Activated effector memory CD4-positive, alpha-beta T cell treated with anti-CD3 and anti-CD28 coated beads, Interleukin-2, amount 50 U/mL, for 16 hours (primary cell): ENCODE data around the gene PLCB1.

Experiments used
- DNase-seq: peaks from one replicate; pipeline ENCODE4 v3.0.0-alpha.2; 2020

Gene PLCB1

GRCh38 chr20:8385247-8385646, 253.2 kb downstream of the PLCB1 start:
- DNase-seq: no peak

- DNase-seq: no peak
Measured at GRCh38 chr20:8386991-8387390, 254.9 kb downstream of the PLCB1 start.

- no peak for DNase-seq
Measured at GRCh38 chr20:8388141-8388540, 256.1 kb downstream of the PLCB1 start.

DNA sequence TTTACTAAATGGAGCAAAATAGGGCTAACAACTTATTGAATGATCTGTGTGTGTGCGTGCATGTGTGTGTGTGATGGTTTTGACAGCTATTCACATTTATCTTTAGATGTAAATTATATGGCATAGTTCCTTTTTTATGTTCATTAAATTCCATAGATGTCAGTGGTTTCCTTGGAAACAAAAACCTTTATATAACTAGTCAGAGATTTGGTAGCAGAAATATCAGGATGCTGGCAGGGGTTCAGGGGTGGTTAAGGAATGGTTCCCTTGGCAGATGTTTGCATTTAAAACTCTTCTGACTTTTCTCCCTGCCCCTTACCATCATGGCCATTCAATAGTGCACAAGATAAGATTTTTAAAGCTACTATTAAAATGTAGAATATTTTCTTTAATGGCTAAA, 256.6 kb downstream of the PLCB1 start:
- DNase-seq: no peak

DNA sequence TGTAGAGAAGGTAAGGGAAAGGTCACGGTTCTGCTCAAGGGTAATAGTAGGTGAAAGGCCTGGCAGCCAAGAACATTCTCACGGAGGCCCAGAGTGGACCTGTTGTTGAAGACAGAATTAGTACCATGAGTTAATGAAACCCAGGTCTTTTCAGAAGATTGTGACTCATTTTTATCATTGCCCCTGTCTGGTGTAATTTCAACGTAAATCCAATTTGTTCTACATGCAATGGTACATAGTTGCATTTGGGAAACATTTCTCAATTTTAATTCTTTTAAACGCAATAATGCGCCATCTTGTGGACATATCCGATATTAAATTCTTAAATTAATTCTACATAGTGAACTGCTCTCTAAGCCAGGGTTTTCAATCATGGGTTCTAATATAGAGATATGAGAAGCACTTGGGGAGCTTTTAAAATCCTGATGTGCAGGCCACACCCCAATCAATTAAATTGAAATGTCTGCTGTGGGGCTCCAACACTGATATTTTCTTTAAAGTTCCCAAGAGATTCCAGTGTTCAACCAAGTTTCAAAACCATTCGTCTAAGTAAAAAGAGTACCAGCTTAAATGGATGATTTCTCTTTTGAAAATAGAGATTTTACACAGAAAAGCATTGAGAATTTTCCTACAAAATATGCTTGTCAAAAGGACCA, 257.4 kb downstream of the PLCB1 start:
- DNase-seq: no peak

- no peak for DNase-seq
Measured at GRCh38 chr20:8390037-8390433, 258.0 kb downstream of the PLCB1 start.

DNA sequence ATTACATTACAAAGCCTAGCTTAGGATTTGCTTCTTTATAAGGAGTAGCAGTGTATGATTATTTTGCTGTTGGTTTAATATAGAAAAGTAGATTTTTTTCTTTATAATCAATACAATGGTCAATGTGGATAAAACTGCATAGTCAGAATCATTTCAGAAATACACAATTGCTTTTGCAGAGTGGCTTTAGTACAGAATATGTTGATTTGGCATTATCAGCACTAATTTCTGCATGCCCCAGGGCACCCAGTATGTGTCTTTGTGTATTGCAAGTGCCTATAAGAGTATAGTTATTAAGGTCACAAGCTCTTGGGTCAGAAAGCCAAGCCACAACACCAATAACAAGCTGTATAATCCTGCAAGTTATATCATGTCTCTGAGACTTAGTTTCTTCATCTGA, 258.4 kb downstream of the PLCB1 start:
- DNase-seq: no peak

GRCh38 chr20:8393381-8393780, 261.3 kb downstream of the PLCB1 start:
- no peak for DNase-seq

DNA sequence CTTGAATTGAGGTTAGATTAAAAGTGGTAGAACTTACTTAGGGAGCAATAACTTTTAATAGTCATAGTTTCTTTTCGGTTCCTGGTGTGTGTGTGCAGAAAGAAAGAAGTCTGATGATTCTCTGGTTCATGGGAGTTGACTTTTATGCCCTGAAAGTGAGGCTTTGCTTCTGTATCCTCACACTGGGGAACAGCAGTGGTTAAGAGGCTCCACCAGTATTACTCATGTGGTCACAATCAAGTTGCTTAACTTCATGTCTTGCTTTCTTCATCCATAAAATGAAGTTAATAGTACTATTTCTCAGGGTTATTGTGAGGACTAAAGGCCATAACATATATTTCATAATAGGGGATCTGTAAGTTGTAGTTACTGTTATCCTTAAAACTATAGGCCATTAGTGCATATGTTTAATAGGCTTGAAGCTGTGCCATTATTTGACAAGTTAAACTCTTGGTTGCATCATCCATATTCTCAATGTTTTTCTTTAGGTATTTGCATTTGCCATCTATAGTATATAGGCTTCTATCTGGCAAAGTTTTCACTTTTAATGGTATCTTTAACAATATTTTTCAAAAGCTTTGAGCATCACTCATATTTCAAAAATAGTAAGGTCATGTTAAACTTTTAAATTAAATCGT, 262.4 kb downstream of the PLCB1 start:
- no peak for DNase-seq

DNA sequence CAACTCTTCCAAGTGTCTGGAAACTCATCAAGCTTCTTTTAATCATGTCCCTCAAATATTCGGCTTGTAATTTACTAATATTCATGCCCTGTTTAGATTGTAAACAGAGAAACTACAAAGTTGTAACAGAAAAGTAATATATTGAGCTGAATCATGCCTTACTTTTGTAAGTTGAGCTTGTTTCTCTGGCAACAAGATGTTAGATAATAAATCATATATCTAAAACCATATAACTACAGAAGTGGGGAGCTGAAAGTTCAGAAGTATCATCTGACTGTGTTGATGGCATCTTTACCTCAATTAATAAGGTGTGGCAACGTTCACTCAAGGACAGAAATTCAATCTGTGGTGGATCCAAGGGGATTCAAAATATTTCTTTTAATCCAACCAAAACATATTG, 263.9 kb downstream of the PLCB1 start:
- DNase-seq: no peak

GRCh38 chr20:8398263-8399051, 266.4 kb downstream of the PLCB1 start:
- no peak for DNase-seq

GRCh38 chr20:8399947-8400346, 267.9 kb downstream of the PLCB1 start:
- no peak for DNase-seq

DNA sequence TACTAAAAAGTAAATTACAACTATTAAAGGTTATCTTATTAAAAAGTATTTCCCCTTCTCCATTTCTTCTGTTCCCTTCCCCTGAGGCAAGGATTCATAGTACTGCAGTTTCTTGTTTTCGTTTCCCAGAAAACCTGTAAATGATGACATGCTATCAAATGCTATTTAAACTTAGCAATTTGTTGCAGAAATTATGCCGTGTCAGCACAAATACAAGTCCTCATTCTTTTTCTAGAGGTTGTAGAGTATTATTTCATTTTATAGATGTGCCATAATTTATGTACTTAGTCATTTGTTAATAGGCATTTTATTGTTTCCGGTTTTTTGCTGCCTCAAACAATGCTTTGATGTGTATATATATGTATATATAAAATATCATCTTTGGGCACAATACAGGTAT, 268.4 kb downstream of the PLCB1 start:
- no peak for DNase-seq

DNA sequence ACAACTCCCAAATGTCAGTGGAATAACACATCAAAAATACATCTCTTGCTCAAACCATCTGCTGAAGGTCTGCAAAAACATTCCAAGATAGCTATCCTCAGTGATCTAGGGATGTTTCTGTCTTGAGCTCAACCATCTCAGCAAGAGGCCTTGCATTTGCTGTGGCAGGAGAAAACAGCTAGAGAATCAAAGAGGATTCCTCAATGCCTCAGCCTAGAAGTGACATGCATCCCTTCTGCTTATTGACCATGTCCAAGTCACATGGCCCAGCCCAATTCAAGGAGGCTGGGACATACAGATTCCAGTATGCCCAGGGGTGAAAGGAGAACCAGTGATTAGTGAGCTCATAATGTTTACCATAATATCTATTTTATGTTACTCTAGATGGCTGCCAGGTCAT, 269.5 kb downstream of the PLCB1 start:
- no peak for DNase-seq

GRCh38 chr20:8402798-8403197, 270.7 kb downstream of the PLCB1 start:
- DNase-seq: no peak

GRCh38 chr20:8404912-8405635, 273.0 kb downstream of the PLCB1 start:
- DNase-seq: no peak

GRCh38 chr20:8406391-8406790, 274.3 kb downstream of the PLCB1 start:
- DNase-seq: no peak

DNA sequence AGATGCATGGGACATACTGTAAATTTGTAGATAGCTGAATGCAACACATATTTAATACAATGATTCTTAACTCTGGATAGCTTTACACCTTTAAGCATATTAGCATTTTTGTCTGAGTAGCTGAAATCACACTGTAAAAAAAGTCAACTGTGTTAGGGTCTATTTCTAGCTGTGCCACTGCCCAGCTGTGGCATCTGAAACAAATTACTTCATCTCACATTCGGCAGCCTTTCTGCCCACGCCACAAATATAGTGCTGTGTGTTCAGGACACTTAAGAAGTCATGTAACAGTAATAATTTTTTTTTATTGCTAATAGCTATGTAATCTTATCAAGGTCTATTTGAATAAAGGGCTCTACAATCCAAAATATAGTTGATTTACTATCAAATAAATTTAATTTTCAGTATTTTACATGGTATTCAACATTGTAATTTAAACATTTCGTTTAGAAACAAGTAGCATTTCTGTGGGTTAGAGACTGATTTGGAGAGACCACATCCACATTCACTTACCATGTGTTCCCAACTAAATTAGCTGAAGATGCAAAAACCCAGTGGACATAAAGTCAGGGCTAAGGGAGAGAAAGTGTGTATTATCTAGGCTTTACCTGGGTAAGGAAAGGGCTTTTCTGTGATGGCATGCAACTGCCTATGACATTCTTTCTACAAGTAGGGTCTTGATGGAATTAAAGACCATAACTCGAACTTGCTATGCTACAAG, 276.7 kb downstream of the PLCB1 start:
- no peak for DNase-seq

DNA sequence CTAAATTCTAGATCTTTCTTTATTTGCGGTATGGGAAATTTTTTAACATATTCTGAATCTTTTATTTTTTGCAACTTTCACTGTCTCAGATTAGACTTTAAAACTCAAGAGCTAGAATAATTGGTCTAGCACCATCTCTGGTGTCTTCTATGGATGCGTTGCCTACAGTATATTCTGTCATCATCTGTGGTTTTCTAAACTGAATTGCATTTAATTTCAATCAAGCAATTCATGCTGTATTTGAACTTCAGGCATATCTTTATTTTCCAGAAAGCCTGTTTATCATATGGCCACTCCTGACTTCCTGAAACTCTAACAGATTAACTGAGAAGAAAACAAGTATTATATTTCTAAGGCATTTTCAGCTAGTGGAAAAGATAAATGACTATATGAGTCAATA, 281.6 kb downstream of the PLCB1 start:
- DNase-seq: no peak

- DNase-seq: no peak
Measured at GRCh38 chr20:8414586-8415274, 282.7 kb downstream of the PLCB1 start.

GRCh38 chr20:8421981-8422380, 289.9 kb downstream of the PLCB1 start:
- DNase-seq: no peak

GRCh38 chr20:8423482-8423881, 291.4 kb downstream of the PLCB1 start:
- no peak for DNase-seq
